NCI-H526 treated with DMSO at 0.1 percent for 48 hours (cell line): Measurements from ENCODE around the gene MFF.
"Not testable (repeated sequence)": the region's sequence is repeated elsewhere in the genome, so short reads cannot be mapped to it uniquely, and the experiment has no call there.

Source experiments
- DNase-seq: peaks from one replicate; lab custom pipeline; 2025; lab: John Stamatoyannopoulos, UW

Gene MFF

DNA sequence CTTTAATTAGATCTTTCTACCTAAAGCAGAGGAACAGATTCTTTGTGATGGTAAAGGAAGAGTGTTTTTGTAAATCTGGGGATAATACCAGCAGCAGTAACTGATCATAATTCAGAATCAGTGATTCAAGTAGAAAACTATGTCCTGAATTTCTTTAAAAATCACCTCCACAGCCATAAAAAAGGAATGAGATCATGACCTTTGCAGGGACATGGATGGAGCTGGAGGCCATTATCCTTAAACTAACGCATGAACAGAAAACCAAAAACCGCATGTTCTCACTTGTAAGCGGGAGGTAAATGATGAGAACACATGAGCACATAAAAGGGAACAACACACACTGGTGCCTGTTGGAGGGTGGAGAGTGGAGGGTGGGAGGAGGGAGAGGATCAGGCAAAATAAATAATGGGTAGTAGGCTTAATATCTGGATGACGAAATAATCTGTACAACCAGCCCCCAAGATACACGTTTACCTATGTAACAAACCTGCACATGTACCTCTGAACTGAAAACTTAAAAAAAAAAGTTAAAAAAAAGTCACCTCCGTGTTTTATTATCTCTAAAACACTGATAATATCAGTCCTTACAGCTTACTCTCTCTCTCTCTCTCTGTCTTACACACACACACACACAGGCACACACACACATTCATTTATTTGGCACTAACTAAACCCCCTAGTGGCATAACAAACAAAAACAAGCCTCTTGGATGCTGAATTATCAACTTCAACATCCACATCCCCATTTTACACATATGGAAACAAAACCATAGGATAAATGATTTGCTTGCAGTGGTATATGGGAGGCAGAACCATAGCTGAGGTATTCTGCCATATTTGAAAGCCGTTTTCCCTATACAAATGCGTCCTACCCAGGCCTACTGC is 52.7 kb downstream of the MFF start:
- DNase-seq = no peak

GRCh38 chr2:227378371-227378782 is 53.3 kb downstream of the MFF start:
- DNase-seq = no peak

GRCh38 chr2:227379095-227379494 is 54.0 kb downstream of the MFF start, which contains the start of gene TM4SF20:
Gene TM4SF20 (minus strand): TSS chr2:227379306. CDS start chr2:227379268, 38 bp downstream.
- DNase-seq = no peak

DNA sequence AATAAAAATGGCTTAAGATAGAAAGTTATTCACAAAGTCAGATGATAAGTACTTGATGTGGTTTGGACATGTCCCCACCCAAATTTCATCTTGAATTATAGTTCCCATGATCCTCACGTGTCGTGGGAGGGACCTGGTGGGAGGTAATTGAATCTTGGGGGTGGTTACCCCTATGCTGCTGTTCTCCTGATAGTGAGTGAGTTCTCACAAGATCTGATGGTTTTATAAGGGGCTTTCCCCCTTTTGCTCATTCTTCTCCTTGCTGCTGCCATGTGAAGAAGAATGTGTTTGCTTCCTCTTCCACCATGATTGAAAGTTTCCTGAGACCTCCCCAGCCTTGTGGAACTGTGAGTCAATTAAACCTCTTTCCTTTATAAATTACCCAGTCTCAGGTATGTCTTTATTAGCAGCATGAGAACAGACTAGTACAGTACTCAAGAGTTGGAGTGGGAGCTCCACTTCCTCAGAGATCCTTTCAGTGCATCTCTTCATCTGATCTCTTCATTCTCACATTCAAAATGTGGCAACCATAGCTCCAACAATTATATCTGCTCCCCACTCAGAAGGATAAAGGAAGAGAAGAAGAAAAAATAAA is 57.3 kb downstream of the MFF start:
- DNase-seq = not testable (repeated sequence)

GRCh38 chr2:227383686-227384085 is 58.6 kb downstream of the MFF start:
- DNase-seq = no peak

GRCh38 chr2:227386630-227387029 is 61.6 kb downstream of the MFF start:
- no peak for DNase-seq

DNA sequence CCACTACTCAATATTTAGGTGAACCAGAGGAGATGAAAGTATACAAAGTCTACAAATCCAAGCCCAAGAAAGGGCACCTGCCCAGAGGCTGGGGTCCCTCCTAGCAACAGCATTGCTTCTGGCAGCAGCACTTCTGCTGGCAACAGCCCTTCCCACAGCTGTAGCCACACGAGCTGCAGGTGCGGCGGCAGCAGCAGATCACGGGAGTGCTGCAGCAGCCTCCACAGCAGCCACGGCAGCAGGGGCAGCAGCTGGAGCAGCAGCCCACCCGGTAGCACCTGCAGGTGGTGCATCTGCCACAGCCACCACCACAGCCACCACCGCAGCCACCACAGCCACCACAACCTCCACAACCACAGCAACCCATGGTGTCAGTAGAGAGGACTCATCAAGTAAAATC is 62.5 kb downstream of the MFF start, which contains the start of gene SCYGR1:
Gene SCYGR1, minus strand, starts transcription at position 367 of the 400 bp plus-strand sequence. Its CDS starts 0 bp downstream, at position 367.
- DNase-seq = not testable (repeated sequence)

- no peak for DNase-seq
Observed at GRCh38 chr2:227388537-227389011, 63.5 kb downstream of the MFF start.

DNA sequence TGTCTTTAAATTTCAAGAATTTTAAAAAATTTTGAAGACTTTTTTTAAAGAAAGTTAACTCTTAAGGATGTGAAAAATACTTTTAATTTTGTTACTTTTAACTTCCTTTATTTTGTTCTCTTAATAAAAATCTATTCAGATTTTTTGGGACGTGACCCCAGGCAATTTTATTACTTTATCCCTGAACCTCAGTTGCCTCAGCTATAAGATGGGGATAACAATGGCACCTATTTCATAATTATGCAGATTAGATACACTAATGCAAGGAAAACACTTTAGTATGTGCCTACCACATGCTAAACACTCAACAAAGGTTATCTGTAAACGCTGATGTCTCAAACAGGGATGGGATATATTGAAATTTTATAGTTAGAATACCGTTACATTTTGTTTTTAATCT is 64.2 kb downstream of the MFF start:
- DNase-seq = no peak

GRCh38 chr2:227389661-227390060 is 64.6 kb downstream of the MFF start:
- DNase-seq = no peak

DNA sequence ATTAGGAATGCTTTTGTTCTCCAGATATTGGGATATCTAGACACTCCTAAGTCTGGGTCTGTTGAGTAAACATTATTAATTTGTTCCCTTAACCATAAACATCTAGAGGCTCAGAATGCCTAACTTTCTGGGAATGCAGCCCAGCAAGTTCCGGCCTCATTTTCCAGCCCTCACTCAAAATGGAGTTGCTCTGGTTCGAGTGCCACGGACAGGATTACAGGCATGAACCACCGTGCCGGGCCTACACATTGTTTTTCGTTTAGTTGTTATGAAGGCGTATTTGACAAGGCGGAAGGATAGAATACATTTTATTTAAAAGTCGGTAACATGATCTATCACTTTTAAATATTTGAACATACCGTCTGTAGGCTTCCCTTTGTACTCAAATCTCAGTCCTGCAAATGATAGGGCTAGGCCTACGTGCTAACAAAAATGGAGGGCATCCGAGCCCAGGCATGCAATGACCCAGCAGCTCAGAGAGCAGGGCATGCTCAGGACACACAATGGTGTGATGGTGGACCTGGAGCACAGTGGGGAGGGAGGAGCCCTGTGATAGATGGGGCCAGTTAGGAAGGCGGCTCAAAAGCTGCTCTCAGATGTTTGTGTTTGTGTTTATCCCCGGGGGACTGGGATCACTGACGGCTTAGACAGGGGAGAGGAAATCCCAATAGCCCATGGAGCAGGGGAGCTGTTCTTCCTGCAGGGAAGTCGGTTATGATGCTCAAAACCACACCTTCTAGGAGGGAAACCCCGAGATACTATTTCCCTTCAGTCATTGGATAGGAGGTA is 65.6 kb downstream of the MFF start:
- no peak for DNase-seq

DNA sequence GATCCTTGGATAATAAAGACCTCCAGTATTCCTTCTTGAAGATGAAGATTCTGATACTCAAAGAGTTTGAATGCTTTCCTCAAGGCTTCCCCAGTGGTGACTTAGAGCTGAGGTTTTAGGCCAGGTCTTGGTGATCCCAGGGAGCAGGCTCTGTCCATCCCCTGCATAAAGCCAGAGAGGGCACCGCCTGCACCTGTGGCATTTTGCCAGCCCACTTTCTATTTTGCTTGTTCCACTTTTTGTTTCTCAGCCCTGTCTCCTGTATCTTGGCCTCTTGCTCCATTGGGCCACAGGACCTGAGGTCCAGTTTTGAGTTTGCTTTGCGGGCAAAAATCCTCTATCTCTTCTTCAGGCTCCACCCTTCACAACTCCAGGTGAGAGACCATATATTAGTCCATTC is 69.3 kb downstream of the MFF start:
- DNase-seq = no peak

DNA sequence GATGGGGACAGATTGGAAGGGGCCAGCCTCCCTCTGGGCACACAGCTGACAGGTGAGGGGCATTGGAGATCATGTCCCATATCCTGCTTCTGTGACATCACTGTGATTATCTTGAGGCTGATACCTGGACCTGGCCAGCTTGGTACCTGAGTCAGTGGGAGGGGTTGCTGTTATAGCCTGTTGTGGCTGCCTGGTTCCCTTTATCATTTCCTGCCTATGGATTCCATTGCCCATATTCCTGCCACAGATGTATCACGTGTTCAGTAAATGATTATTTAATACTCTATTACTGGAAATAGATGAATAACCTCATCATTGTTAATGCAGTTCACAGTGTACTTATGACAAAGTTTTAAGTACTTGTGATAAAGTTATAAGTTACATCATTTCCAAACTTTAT is 70.5 kb downstream of the MFF start:
- DNase-seq = no peak

GRCh38 chr2:227397562-227397961 is 72.5 kb downstream of the MFF start:
- no peak for DNase-seq

GRCh38 chr2:227398684-227399670 is 73.9 kb downstream of the MFF start:
- no peak for DNase-seq

GRCh38 chr2:227401550-227401949 is 76.5 kb downstream of the MFF start:
- no peak for DNase-seq

DNA sequence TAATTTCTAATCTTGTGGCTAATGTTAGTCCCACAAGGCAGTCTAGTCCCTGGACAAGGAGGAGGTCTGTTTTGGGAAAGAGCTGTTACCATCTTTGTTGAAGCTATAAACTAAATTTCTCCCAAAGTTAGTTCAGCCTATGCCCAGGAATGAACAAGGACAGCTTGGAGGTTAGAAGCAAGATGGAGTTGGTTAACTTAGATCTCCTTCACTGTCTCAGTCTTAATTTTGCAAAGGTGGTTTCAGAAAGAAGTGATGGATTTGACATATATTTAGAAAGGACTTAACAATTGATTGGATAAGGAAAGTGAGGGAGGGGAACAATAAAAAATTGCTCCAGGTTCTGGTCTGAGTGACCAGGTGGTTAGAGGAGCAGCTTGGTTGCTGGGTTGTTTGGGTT is 77.3 kb downstream of the MFF start:
- no peak for DNase-seq

DNA sequence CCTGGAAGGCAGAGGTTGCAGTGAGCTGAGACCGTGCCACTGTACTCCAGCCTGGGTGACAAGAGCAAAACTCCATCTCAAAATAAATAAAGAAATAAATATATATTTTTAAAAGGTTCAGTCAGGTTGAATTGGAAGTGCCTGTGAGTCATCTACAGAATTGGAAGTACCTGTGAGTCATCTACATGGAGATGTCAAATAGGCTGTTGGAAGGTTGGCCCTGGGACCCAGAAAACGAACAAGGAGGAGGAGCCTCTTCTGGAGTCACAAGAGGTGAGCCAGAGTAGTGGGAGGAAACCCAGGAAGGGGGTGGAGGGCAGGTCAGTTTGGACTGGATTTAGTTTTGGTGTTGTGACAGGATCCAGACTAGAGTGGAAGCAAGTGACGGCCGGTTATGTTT is 77.9 kb downstream of the MFF start:
- no peak for DNase-seq

GRCh38 chr2:227404585-227405271 is 79.7 kb downstream of the MFF start:
- DNase-seq = no peak
